Tibial nerve (tissue), 4 donors: Measurements from ENCODE around the gene MSH3. TPM values are rescaled to one million over a fixed set of nuclear protein-coding genes. Genes with fewer than 3 reads are reported as not detected.

Experiments used
- DNase-seq, 2 donors: peaks; one replicate each; pipeline ENCODE4 v3.0.0-alpha.2; 2019; ENCODE audit warnings: low spot score in 2 of 2
- H3K27ac ChIP-seq, 4 donors: fragments of 200-600 bp; sonication (generic) in 3 of 4; one replicate each; pipeline ENCODE4 v1.5.1; 2017 to 2019; ENCODE audit warnings: mild to moderate bottlenecking in 1 of 4
- H3K27me3 ChIP-seq, 2 donors: fragments of 200-600 bp; sonication (generic) in 1 of 2; one replicate each; pipeline versions ENCODE4 v1.5.1 to v1.6.0; 2017 to 2019
- H3K36me3 ChIP-seq, 3 donors: fragments of 200-600 bp; sonication (generic); one replicate each; pipeline ENCODE4 v1.5.1; 2018 to 2019
- H3K4me1 ChIP-seq, 4 donors: fragments of 200-600 bp; sonication (generic) in 3 of 4; one replicate each; pipeline ENCODE4 v1.5.1; 2017 to 2019
- H3K4me3 ChIP-seq, 4 donors: fragments of 200-600 bp; sonication (generic) in 3 of 4; one replicate each; pipeline ENCODE4 v1.5.1; 2017 to 2019; ENCODE audit warnings: mild to moderate bottlenecking in 1 of 4, moderate library complexity in 1 of 4
- H3K9me3 ChIP-seq, 4 donors: fragments of 200-600 bp; sonication (generic) in 3 of 4; one replicate each; pipeline ENCODE4 v1.5.1; 2017 to 2019
- EP300 ChIP-seq, 2 donors: sonication (generic); formaldehyde crosslinking; IDR thresholded peaks; one replicate each; pipeline ENCODE4 v1.6.1; 2017; ENCODE audit warnings: antibody characterized with exemption in 2 of 2, mild to moderate bottlenecking in 1 of 2
- POLR2A ChIP-seq, 2 donors: fragments of 450-650 bp; IDR thresholded peaks; one replicate each; pipeline ENCODE4 v1.6.1; 2017; ENCODE audit warnings: antibody characterized with exemption in 2 of 2, mild to moderate bottlenecking in 2 of 2, moderate library complexity in 2 of 2
- WGBS, 2 donors: methylation state at CpG; one replicate each; pipeline ENCODE4 v1.1.5; 2018; 5-methylcytosine and 5-hydroxymethylcytosine counted together
- total RNA-seq, 4 donors: library from RNA; depleted of rRNA; stranded (reverse); fragments of >200 nt; gene quantifications; one replicate each; pipeline ENCODE4 v1.1.0, GENCODE V29; 2016
- TF ChIP-seq, protein P1 (sequence below), 5 experiments: fragments of 200-600 bp in 3 of 5; fragments of 450-650 bp in 2 of 5; sonication (generic) in 3 of 5; IDR thresholded peaks; one replicate each; pipeline ENCODE4 v1.5.1; 2016 to 2019; ENCODE audit warnings: antibody characterized with exemption in 5 of 5, mild to moderate bottlenecking in 3 of 5, moderate library complexity in 2 of 5

Gene MSH3
- total RNA-seq, 4 donors from 2014 or later = 8.8 to 16.8 (median 12.4) TPM

DNA sequence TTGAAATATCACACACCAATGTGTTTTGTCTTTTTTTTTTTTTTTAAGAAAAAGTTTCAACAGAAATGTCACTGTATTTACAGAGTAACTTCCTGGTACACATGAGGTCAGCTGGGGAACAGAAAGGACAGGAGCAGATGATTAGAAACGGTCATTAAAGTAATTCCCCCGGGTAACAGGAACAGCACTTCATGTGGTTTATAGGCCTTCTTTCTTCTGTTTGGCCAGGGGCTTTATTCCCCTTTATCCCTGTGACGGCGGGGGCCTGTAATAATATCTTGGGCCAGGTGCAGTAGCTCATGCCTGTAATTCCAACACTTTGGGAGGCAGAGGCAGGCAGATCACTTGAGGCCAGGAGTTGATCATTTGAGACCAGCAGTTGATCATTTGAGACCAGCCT, 30.5 kb upstream of the MSH3 start:
- Histone ChIP-seq H3K27ac (no peak overlapping the region), H3K36me3 (peaks cover 0 to 9% (median 0%) of the 10 kb centered on the region in 3 donors), H3K4me3 (no peak overlapping the region), H3K27me3 (no peaks in the 10 kb centered on the region), H3K4me1 (no peaks in the 10 kb centered on the region), H3K9me3 (no peaks in the 10 kb centered on the region)
- WGBS, 2 donors = 20 to 34% methylated on average over 4 of the region's 4 CpGs
- no peak for TF ChIP-seq EP300 (IDR thresholded peaks at IDR 0.05)
- TF ChIP-seq, protein P1, sequence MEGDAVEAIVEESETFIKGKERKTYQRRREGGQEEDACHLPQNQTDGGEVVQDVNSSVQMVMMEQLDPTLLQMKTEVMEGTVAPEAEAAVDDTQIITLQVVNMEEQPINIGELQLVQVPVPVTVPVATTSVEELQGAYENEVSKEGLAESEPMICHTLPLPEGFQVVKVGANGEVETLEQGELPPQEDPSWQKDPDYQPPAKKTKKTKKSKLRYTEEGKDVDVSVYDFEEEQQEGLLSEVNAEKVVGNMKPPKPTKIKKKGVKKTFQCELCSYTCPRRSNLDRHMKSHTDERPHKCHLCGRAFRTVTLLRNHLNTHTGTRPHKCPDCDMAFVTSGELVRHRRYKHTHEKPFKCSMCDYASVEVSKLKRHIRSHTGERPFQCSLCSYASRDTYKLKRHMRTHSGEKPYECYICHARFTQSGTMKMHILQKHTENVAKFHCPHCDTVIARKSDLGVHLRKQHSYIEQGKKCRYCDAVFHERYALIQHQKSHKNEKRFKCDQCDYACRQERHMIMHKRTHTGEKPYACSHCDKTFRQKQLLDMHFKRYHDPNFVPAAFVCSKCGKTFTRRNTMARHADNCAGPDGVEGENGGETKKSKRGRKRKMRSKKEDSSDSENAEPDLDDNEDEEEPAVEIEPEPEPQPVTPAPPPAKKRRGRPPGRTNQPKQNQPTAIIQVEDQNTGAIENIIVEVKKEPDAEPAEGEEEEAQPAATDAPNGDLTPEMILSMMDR (IDR thresholded peaks at IDR 0.05) = no peak
- TF ChIP-seq POLR2A (IDR thresholded peaks at IDR 0.05) = no peak
- DNase-seq = no peak

DNA sequence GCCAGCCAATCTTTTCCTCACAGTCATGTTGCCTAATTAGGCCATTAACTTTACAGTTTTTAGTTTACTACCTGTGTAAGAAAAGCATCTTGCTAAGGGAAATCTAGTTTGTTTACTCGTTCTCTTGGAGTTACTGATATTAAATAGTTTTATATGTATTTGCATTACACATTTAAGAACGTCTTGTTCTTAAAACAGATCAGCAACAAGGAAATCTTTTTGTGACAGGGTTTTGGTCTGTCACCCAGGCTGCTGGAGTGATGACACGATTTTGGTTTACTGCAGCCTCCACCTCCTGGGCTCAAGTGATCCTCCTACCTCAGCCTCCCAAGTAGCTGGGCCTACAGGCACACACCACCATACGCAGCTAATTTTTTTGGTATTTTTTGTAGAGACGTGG, 29.2 kb upstream of the MSH3 start:
- H3K4me3 ChIP-seq = no peak overlapping the region
- no peaks in the 10 kb centered on the region for H3K9me3 ChIP-seq
- 91 to 92% methylated on average over 5 of the region's 5 CpGs for WGBS, 2 donors
- no peaks in the 10 kb centered on the region for H3K4me1 ChIP-seq
- peaks cover 0 to 20% (median 0%) of the 10 kb centered on the region in 3 donors for H3K36me3 ChIP-seq
- DNase-seq = no peak
- TF ChIP-seq, protein P1 (IDR thresholded peaks at IDR 0.05) = no peak
- no peak for TF ChIP-seq POLR2A (IDR thresholded peaks at IDR 0.05)
- TF ChIP-seq EP300 (IDR thresholded peaks at IDR 0.05) = no peak
- no peak overlapping the region for H3K27ac ChIP-seq
- no peaks in the 10 kb centered on the region for H3K27me3 ChIP-seq

DNA sequence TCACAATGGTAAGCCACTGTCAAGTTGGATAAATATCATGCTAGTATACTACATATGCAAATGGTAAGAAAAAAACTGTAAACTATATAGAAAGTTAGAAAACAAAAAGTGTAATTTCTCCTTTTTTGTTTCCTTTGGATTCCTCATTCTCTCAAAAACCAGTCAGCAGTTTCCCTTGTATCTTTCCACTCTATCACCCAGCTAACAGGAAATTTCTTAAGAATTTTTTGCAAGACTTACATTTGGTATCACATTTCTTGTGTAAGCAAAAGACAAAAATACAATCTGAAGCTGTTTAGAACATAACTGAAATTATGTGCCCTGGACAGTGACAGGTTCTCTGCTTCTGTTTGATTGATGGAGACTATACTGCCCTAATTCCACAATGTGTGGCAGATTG, 25.2 kb upstream of the MSH3 start:
- Histone ChIP-seq H3K27me3 (no peaks in the 10 kb centered on the region), H3K9me3 (no peaks in the 10 kb centered on the region), H3K4me1 (no peaks in the 10 kb centered on the region), H3K36me3 (peaks cover 0 to 39% (median 0%) of the 10 kb centered on the region in 3 donors), H3K27ac (no peak overlapping the region), H3K4me3 (no peak overlapping the region)
- no peak for TF ChIP-seq POLR2A (IDR thresholded peaks at IDR 0.05)
- TF ChIP-seq, protein P1 (IDR thresholded peaks at IDR 0.05) = no peak
- TF ChIP-seq EP300 (IDR thresholded peaks at IDR 0.05) = no peak
- no peak for DNase-seq

DNA sequence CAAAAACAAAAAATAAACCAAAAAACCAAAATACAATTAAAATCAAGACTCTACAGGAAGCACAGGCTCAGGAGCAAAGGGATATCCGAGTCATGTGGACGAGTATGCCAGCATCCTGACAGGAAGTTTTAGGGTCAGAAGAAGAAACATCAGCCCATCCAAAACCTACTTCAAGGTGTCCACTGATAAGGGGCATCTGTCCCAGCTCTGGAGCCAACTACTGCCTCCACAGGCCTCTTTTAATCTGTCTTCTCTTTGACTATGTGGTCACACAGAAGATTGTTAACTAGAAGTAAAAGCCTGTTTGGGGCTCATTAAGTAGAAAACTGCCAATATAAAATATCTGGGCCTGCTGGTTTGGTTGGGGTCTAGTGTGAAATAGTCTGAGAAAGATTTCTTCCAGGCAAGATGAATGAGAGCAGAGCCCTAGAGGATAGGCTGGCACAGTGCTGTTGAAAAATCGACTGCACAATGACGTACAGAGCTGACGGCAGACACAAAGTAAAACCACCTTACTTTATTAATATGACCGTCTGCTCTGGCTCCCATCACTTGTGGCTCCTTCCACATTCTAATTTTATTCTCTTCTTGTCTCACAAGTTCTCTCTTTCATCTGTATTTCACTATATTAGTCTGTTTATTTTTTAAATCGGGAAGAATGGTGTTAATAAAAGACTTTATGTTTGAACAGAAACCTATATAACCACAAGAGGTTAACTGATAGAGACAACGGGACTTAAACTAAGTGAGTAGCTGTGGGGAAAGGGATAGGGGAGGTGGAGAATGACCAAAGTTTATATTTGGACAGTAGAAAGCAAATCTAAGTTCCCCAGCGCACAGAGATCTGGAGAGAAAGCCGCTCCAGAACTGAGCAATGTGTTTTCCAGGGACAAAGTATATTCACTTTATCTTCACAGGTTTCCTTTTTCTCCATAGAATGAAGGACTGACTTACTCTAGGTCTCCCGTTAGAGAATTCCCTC, 22.9 kb upstream of the MSH3 start:
- Histone ChIP-seq H3K27ac (no peak overlapping the region), H3K9me3 (no peaks in the 10 kb centered on the region), H3K27me3 (no peaks in the 10 kb centered on the region), H3K4me1 (no peaks in the 10 kb centered on the region), H3K4me3 (no peak overlapping the region), H3K36me3 (peaks cover 0 to 46% (median 0%) of the 10 kb centered on the region in 3 donors)
- 91 to 92% methylated on average over 11 of the region's 11 CpGs for WGBS, 2 donors
- no peak for TF ChIP-seq EP300 (IDR thresholded peaks at IDR 0.05)
- TF ChIP-seq POLR2A (IDR thresholded peaks at IDR 0.05) = no peak
- TF ChIP-seq, protein P1 (IDR thresholded peaks at IDR 0.05) = no peak
- DNase-seq = no peak

DNA sequence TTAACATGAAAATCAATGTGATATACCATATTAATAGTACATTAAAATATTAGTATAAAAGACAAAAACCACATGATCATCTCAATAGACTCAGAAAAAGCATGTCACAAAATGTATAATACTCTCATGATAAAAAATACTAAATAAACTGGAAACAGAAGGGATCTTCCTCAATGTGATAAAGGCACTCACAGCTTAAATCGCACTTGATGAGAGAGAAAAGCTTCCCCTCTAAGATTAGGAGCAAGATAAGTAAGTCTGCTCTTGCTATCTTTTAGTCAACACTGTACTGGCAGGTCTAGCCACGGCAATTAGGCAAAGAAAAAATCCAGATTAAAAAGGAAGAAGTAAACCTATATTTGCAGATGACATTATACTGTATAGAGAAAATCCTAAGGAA, 21.8 kb upstream of the MSH3 start:
- Histone ChIP-seq H3K27me3 (no peaks in the 10 kb centered on the region), H3K4me1 (no peaks in the 10 kb centered on the region), H3K27ac (no peak overlapping the region), H3K4me3 (no peak overlapping the region), H3K36me3 (peaks cover 0 to 49% (median 0%) of the 10 kb centered on the region in 3 donors), H3K9me3 (no peaks in the 10 kb centered on the region)
- TF ChIP-seq EP300 (IDR thresholded peaks at IDR 0.05) (no peak), POLR2A (IDR thresholded peaks at IDR 0.05) (no peak)
- TF ChIP-seq, protein P1 (IDR thresholded peaks at IDR 0.05) = no peak
- whole genome bisulfite sequencing, 2 donors = 90 to 93% methylated on average over 2 of the region's 2 CpGs
- DNase-seq = no peak
